GM18520 (cell line): ENCODE data around the gene MGAT5.

Experiments used
- ATAC-seq: cut with Tn5 transposase; IDR thresholded peaks from one replicate; pipeline ENCODE4 v1.9.1; 2021; ENCODE audit not compliant: unreplicated experiment

The MGAT5 gene

DNA sequence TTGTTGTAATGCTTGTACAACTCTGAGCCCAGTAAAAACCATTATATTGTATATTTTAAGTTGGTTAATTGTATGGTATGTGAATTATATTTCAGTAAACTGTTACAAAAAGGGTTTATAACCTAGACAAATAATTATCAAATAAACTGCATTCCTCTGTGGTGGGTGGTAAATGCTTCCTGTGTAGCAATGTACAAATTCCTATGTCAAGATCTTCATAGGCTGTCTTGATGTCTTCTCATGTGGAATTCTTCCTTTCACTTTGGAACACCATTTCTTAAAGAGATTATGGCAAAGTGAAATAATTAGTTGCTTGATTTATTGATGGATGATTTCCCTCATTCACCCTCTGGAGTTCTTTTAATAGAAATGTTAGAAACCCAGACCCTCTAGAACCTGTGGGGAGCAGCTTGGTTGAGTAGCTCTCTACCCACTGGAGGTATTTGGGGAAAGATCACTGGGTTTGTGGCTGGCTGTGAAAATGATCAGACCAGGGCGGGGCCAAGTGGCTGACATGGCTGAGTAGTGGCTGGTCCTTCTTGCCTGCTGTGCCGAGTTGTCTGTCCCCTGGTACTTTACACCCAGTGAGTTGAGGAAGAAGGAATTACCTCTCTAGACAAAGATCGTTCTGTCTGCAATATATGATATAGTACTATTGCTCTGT is 22.4 kb upstream of the MGAT5 start:
- no peak for ATAC-seq

DNA sequence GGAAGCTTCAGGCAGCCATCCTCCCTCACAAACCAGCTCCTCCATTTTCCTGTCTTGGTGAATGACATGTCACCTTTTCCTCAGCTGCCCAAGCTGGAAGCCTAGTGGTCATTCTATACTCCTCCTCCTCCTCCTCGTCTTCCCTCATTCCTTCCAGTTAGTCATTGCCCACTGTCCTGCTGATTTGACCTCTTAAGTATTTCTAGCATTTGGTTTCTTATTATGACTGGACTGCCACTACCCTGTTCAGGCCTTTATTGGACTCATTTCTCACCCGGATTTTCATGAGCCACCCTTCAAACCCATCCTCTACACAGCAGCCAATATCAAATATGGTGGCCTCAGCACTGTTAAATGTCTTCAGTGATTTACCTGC is 21.9 kb upstream of the MGAT5 start:
- no peak for ATAC-seq

DNA sequence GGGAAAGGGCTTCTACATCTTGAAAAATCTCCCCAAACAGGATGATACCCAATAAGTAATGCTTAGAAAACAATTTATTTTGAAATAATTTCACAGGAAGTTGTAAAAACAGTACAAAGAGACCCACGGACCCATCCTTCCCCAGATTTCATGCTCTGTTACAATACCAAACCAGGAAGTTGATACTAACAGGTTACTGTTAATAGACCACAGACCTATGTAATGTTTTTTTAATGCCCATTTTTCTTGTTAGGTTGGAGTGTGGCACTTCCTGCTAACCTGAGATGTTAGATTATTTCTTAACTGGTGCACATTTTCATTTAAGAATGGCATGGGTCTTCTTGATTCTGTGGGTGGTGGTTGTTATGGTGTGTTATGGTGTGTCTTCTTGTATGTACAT is 21.4 kb upstream of the MGAT5 start:
- no peak for ATAC-seq

DNA sequence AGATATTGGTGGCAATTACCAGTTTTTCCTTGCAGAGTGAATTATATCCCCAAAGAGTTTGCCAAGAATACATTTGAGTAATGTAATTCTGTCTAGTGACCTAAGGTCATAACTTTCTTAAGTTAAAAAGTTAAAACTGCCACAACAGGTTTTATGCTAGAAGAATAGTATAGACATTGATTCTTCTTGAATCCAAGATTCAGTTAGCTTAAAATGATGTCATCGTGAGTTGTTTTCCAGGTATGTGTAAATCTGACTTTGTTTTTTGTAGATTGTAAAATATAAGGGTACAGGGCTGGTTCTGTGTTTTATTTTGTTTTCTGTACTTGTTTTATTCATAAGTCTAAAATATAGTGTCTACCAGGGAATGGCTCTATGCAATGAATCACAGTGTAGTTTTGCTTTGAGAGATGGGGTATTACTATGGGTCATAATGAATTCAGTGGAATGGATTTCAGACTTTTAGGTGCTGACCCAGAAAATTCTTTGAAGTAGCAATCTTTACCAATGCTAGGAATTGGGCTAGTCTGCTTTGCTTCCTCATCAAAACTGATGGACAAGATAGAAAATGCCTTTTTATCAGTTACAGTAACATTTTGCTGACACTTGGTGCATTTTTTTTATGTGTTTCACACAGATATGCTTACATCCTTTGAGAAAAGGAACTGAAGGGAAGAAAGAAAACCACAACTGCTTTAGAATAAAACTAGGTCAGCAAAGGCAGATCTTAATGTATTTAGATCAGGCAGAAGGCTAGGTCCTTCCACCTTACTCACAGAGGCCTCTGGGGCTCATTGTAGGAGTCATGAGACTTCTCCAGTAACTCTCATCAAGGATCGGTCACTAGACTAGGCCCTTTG is 20.8 kb upstream of the MGAT5 start:
- no peak for ATAC-seq

DNA sequence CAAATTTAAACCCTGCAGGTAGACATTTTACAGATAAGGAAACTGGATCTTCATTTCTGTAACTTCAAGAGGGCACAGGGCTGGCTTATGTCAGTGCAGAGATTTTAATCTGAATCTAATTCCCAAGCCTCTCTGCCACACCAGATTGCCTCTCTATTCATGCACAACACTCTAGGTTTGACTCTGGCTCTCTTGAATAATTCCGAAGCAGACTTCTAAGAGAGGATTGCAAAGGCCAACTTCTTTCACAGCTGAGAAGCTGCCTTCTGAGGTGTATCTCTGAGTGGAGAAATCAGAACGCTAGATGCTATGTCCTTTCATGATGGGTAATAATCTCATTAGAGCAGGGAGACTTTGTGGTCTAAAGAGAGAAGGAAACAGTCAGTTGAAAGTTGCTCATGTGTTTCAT is 20.1 kb upstream of the MGAT5 start:
- ATAC-seq: no peak

DNA sequence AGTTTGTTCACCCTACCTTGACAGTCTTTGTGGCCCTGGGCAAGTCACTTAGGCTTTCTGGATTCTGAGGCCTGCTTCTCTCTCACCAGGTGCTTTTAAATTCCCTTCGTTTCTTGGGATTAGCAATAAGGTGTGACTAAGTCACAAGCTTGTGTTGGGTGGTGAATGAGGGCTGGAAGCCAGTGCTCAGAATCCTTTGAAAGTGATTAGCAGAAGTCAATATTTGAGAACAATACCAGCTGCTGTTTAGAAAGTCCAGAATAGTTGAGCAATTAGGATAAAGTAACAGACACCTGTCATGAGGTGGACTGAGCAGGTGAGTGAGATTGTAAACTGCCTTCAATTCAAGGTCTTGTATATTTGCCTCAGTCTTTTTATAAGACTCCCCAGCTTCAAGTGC is 19.3 kb upstream of the MGAT5 start:
- no peak for ATAC-seq

DNA sequence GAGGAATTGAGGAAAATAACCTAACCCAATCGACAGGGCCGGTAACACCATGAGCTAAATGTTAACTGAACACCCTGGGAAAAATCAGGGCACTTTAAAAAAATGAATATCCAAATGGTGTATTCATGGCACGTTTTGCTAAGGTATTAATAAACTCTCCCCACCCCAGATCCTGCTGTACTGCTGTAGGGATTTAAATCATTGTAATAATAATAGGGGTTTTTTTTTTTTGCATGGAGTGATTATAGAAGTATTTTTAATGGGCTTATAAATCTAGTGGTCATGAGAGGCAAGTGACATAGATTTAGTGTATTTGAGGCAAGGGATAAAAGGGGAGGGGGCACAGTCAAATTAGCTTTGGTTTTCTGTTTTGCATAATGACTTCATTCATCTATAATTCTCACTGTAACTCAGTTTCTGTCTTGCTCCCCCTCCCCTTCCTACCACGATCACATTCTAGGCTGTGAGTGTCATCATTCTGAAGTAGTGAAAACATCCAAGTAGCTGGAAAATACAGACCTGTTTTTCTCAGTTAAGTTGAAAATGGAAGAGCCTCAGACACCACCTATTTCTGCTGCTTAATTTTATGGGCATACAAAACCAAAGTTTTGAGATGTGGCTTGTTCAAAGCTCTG is 18.2 kb upstream of the MGAT5 start:
- ATAC-seq: no peak

DNA sequence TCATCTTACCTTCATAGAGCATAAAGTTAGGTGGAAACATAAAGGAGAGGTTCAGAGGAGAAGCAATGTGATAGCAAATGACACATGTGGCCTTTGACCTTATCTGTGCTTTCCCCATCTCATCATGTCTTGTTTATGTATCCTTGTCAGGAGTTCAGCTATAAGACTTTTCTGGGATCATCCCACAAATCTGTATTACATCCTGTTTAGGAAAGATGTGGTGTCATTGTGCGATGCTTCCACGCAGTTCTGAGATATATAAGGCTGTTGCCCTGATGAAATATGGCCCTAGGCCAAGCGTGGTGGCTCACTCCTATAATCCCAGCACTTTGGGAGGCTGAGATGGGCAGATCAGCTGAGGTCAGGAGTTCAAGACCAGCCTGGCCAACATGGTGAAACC is 15.5 kb upstream of the MGAT5 start:
- no peak for ATAC-seq

DNA sequence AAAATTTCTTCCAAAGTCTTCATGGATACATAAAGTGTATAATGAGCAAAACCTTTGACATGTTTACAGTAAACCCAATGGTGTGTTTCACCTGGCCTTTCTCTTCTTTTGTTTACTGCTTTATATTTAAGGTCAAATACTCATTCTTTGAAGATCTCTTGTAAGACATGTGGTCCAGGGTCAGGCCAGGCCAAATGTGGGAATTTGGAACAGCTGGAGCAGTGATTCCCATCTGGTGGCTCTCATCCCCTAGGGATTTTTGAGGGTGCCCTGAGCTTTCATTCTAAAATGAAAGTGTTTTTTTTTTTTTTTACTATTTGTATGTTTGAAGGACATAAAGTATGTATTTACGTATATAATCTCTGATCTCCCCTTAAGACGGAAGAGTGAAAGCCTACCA is 13.8 kb upstream of the MGAT5 start:
- ATAC-seq: no peak

DNA sequence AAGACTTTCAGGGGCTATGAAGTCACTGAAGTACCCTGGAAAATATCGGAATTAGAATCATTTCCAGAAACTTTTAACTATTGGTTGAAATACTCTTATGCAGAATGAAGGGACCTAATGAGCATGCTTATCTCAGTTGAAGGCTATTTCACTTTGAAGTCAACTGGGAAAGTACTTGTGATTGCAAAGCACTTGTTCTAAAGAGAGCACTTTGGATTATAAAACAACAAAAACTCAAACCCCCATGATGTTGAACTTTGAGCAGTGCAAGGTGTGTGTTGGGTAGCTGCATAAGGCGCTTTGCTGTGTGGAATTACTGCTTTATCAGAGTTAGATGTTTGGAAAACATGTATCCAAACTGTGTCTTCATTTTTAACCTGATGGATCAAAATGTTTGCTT is 12.0 kb upstream of the MGAT5 start:
- ATAC-seq: no peak

DNA sequence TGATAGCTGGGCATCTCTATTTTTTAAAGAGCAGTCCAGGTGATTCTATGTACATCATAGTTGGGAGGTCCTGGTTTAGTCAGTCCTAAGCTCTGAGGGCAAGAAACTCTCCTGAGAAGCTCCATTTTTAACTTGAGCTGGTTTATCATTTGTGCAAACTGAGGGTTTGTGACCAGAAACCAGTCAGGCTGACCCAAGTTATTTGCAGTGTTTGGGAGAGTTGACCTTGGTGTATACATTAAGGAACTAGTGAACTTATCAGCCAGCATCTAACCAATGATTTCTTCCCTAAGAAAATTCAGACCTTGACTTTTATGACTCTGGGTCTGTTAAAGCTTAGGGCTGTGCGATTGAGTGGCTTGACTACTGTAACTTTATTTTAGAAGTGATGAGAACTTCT is 10.6 kb upstream of the MGAT5 start:
- ATAC-seq: no peak

DNA sequence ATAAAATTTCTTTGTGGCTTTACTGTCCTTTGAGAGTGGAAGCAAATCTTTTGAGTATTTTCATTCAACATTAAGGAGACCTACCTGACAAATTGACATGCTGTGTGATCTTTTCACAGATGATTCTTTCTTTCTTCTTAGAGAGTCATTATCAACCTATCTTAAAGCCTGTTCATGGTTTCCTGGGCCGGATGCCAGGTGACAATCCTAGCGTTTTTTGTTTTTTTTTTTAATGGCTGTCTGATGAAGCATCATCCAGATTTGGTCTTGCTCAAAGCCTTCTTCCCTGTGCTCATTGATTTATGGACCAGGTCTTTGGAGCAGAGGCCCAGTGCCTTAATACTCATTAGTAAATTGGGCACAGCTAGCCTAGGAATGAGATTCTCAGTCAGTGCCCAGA is 9.8 kb upstream of the MGAT5 start:
- ATAC-seq: no peak

DNA sequence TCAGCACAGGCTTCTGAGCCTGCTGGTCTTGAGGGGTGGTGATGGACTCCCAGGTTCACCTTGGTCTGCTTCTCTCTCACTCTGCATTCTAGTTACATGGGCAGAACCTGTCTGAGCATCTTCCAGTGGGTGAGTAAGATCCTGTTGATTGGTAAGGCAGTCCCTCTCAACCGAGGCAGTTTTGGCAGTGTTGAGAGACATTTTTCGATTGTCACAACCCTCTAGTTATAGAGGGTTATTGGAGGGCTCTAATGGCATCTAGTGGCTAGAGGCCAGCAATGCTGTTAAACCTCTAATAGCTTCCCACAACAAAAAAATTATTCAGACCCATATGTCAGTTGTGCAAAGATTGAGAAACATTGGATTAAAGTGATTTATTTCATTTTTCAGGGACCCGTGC is 9.3 kb upstream of the MGAT5 start:
- no peak for ATAC-seq

DNA sequence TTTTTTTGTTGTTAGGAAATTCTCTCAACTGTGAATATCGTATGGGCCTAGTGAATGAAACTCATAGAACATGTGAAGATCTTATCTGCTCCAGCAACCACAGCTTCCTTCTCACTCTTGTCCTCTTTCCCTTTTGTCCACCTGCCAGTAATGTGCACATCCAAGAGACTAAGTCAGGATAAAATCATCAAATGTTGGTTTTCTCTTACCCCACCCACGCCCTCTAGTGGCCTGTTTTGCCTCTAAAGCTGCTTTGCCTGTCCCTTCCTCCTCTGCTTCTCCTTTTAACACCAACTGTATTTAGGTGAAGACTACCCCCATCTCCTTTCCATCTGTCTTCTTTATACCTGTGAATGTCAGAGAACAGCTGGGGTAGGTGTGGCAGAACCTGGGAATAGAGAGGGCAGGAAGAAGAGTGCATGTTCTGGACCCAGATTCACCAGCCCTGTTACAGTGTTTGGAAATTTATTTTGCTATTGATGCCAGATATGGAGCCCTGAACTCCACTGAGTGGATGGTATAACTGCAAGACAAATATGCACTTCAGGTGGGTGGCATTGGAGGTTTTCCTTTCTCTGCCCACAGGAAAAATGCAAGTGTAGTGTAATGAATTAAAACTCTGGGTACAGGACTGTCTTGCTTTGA is 8.4 kb upstream of the MGAT5 start:
- ATAC-seq: no peak

DNA sequence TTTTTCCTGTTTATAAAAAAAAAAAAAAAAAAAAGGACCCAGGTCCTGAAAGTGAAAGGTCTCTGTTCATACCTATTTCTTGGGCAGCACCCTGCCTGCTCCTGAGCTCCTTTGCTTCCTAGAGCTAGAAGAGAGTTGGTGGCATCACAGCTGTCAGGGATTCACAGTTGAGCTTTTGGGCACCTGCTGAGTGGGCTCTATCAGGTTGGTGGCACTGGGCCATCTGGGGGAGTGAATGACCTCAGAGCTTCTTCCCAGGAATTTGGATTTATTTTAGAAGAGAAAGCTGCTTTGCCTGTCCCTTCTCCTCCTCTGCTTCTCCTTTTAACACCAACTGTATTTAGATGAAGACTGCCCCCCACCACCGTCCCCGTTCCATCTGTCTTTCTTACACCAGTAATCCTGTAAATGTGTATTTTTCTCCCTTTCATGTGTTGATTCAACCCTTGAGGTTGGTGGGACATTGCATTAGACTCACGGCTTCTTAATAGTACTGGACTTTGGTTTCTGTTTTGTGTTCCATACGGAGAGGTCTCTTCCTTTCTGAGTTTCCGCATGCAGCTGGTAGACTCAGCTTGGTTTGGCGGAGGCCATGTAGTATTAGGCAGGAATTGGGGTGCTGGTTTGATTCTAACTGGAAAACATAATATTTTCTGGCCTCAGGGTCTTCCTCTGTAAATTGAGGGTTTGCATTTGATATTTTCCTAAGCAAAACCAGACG is 7.6 kb upstream of the MGAT5 start:
- no peak for ATAC-seq

DNA sequence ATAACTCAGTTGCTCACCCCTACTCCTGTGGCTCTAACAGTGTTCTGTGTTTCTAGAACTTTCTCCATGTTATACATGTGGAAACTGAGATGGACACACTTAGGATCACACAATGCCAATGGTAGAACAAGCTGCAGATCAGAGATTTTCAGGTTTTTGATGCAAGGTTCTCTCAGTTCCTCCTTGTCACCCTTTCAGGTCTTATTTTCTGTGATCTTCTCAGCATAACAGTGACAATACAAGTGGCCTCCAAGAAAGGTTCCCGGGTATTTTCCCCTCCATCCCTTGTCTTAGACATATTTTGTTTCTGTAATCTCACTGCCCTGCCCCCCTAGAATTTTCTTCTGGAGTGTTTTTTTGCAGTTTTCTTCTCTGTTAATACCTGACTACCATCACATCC is 6.2 kb upstream of the MGAT5 start:
- ATAC-seq: no peak

DNA sequence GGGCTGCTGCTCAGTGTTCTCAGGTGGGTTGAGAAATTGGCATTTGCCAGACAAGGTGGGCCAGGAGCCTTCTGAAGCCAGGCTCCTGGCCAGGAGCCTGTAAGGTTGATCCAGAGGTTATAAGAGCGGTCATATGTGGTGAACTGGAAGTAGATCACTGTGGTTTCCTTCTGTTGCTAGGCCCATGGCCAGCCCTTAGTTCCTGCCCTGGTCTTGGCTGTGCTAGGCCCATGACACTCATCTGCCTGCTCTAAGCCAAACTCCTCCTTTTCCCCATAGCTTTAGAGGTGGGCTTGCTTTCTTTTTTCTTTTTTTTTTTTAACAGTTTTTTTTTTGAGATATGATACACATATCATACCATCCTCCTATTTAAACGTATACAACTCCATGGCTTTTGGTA is 5.0 kb upstream of the MGAT5 start:
- no peak for ATAC-seq

DNA sequence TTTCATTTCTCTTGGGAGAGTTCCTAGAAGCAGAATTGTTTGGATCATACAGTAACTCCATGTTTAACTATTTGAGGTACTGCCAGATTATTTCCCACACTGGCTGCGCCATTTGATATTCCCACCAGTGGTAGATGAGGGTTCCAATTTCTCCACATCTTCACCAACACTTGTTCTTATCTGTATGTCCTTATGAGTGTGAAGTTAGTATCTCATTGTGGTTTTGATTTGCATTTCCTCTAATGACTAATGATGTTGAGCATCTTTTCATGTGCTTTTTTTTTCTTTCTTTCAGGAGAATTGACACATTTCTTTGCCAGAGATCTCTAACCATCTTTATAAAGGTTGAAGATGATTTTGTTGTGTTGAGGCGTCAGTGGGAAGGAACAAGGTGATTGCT is 4.1 kb upstream of the MGAT5 start:
- ATAC-seq: no peak

DNA sequence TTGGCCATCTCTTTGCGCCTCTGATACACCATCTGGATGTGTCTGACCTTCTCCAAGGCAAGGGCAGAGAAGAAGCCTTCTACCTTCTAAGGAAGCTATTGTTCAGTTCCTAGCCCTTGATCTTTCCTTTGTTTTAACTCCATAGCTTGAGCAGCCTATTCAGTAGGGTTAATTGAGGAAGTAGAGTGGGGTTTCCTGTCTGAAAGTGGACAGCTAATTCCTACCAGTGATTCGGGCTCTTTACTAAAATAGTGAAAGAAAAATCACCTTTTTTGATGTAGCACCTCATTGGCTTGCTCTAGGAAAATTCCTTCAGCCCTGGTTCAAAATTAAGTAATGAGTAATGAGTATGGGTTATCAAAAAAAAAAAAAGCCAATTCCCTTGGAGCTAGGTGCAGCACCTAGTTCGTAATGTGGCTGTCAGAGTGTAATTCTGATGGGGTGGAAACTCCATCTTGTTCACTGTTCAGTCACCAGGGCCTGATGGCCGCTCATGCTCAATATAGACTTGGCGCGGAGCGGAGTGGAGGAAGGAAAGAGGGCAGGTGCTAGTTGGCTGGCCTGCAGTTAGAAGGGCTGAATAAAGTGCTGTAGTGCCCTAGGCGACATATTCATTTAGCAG is 2.9 kb upstream of the MGAT5 start:
- ATAC-seq: no peak

DNA sequence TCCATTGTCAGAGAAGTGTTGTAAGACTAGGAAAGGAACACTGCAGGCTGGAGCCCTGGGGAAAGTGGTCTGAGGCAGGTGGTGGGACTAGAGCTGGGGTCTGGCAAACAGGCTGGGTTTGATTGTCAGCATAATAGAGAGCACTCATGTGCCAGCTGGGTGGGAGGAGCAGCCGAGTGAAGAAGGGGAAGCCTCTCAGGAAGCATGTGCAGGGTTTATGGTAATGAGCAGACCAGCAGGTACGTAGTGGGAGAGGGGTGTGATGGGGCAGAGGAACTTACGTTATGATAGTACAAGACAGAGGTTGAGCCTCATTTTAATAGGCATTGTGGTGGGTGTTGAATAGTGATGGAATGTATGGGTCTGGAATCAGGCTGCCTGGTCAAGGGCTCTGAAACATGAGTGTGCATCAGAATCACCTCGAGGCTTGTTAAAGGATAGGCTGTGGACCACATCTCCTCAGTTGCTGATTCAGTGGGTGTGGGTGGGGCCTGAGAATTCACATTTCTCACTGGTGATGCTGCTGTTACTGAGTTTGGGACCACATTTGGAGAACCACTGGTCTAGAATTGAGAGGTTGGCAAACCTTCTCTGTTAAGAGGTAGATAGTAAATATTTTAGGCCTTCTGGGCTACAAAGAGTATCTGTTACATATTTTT is 1.7 kb upstream of the MGAT5 start:
- ATAC-seq: no peak
